NCI-H526 treated with DMSO at 0.1 percent for 48 hours (cell line): Measurements from ENCODE around the gene PMM2.
"Not testable (repeated sequence)": the region's sequence is repeated elsewhere in the genome, so short reads cannot be mapped to it uniquely, and the experiment has no call there.

Source experiments
- DNase-seq: peaks from one replicate; lab custom pipeline; 2025; lab: John Stamatoyannopoulos, UW

PMM2 gene

GRCh38 chr16:8867216-8867931 is 69.7 kb downstream of the PMM2 start:
- DNase-seq = no peak

- DNase-seq = no peak
Measured at GRCh38 chr16:8867932-8868415, 70.3 kb downstream of the PMM2 start.

GRCh38 chr16:8868416-8869211 is 71.0 kb downstream of the PMM2 start, which contains the start of gene CARHSP1:
TSS of gene CARHSP1 (minus strand) at chr16:8869006. CDS start at chr16:8859328, 9,678 bp downstream.
- peak; percentile 85 for DNase-seq

GRCh38 chr16:8869212-8869987 is 71.8 kb downstream of the PMM2 start:
- DNase-seq = no peak

- not testable (repeated sequence) for DNase-seq
Measured at GRCh38 chr16:8869988-8870241, 72.3 kb downstream of the PMM2 start.

GRCh38 chr16:8872071-8872470 is 74.4 kb downstream of the PMM2 start:
- DNase-seq = no peak

- DNase-seq = no peak
Measured at GRCh38 chr16:8872967-8873865, 75.6 kb downstream of the PMM2 start.

- not testable (repeated sequence) for DNase-seq
Measured at GRCh38 chr16:8873866-8874195, 76.2 kb downstream of the PMM2 start.

GRCh38 chr16:8874388-8874787 is 76.7 kb downstream of the PMM2 start:
- no peak for DNase-seq

GRCh38 chr16:8875317-8875716 is 77.7 kb downstream of the PMM2 start:
- not testable (repeated sequence) for DNase-seq

- no peak for DNase-seq
Measured at GRCh38 chr16:8877894-8878522, 80.4 kb downstream of the PMM2 start.

GRCh38 chr16:8878523-8878911 is 80.9 kb downstream of the PMM2 start:
- DNase-seq = no peak

- DNase-seq = no peak
Measured at GRCh38 chr16:8880839-8881510, 83.3 kb downstream of the PMM2 start.

- no peak for DNase-seq
Measured at GRCh38 chr16:8882041-8882617, 84.5 kb downstream of the PMM2 start, which contains the start of gene LITAFD. TSS of gene LITAFD (plus strand) at chr16:8882351. CDS start at chr16:8884356, 2,005 bp downstream.

- DNase-seq = no peak
Measured at GRCh38 chr16:8882725-8883377, 85.2 kb downstream of the PMM2 start.

GRCh38 chr16:8885674-8886592 is 88.3 kb downstream of the PMM2 start:
- no peak for DNase-seq

- no peak for DNase-seq
Measured at GRCh38 chr16:8886593-8887430, 89.2 kb downstream of the PMM2 start.

- DNase-seq = no peak
Measured at GRCh38 chr16:8887431-8887765, 89.8 kb downstream of the PMM2 start.
